Tibial artery (tissue), 4 donors: ENCODE results near the gene PPM1J.

Source experiments
- DNase-seq, 2 donors: peaks; one replicate each; pipeline ENCODE4 v3.0.0-alpha.2; 2019
- H3K27ac ChIP-seq, 2 donors: fragments of 200-600 bp; sonication (generic) in 1 of 2; 1 replicate in 1 of 2; 2 replicates in 1 of 2; pipeline ENCODE4 v1.5.1; 2018 to 2019; ENCODE audit warnings: mild to moderate bottlenecking in 1 of 2
- H3K27me3 ChIP-seq, 2 donors: fragments of 200-600 bp; sonication (generic) in 1 of 2; one replicate each; pipeline versions ENCODE4 v1.5.1 to v1.6.0; 2016 to 2019
- H3K36me3 ChIP-seq, 3 donors: fragments of 200-600 bp; sonication (generic) in 2 of 3; one replicate each; pipeline ENCODE4 v1.5.1; 2016 to 2019; ENCODE audit warnings: mild to moderate bottlenecking in 2 of 3
- H3K4me1 ChIP-seq, 4 donors: fragments of 200-600 bp; sonication (generic) in 2 of 4; 1 replicate in 3 of 4; 2 replicates in 1 of 4; pipeline ENCODE4 v1.5.1; 2016 to 2019
- H3K4me3 ChIP-seq, 2 donors: fragments of 200-600 bp; sonication (generic) in 1 of 2; 1 replicate in 1 of 2; 2 replicates in 1 of 2; pipeline ENCODE4 v1.5.1; 2018 to 2019; ENCODE audit warnings: mild to moderate bottlenecking in 2 of 2
- H3K9me3 ChIP-seq, 3 donors: fragments of 200-600 bp; sonication (generic) in 1 of 3; one replicate each; pipeline ENCODE4 v1.5.1; 2016 to 2019
- intact Hi-C: fragments of 100-400 bp; cut with DNase I; formaldehyde crosslinking; loops from one replicate; pipeline ENCODE4 v1.15.0; 2023; ENCODE audit warnings: low total_unique reads
- TF ChIP-seq, protein P1 (sequence below), 2 experiments: fragments of 200-600 bp in 1 of 2; fragments of 450-650 bp in 1 of 2; IDR thresholded peaks; one replicate each; pipeline ENCODE4 v1.5.1; 2017 to 2019; ENCODE audit warnings: antibody characterized with exemption in 2 of 2, mild to moderate bottlenecking in 1 of 2, moderate library complexity in 1 of 2

PPM1J gene

DNA sequence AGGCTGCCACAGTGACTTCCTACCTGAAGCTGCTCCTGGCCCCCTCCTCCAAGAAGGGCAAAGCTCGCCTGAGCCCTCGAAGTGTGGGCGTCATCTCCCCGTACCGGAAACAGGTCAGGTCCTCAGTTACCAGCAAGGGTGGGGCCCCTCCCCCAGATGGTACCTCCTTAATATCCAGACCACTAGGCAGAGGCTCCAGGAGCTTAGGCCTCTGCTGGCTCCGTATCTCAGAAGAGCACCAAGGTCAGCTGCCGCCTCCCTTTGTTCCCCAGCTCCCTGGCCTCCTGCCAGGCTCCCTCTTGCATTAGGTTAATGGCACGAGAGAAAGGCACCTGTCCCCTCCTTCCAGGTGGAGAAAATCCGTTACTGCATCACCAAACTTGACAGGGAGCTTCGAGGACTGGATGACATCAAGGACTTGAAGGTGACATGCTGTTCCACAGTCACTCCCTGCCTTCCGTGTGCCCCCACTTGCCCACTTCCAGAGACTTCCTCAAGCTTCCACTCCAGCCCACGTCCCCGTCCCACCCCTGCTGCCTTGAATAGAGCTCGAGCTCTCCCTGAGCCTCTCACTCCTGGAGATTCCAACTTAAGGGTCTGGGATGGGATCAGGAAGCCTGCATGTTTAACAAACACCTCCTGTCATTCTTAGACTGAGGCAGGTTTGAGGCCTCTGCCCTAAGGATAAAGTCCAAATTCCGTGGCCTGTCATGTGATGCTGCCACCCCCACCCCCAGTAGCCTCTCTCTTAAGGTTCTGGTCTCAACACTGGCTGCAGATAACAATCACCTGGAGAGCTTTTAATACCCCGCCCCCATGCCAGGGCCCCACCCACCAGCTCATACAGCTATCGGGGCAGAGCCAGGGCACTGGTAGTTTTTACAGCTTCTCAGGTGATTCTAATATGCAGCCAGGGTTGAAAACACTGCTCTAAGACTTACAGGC lies 16.5 kb downstream of the PPM1J start:
- TF ChIP-seq, protein P1, sequence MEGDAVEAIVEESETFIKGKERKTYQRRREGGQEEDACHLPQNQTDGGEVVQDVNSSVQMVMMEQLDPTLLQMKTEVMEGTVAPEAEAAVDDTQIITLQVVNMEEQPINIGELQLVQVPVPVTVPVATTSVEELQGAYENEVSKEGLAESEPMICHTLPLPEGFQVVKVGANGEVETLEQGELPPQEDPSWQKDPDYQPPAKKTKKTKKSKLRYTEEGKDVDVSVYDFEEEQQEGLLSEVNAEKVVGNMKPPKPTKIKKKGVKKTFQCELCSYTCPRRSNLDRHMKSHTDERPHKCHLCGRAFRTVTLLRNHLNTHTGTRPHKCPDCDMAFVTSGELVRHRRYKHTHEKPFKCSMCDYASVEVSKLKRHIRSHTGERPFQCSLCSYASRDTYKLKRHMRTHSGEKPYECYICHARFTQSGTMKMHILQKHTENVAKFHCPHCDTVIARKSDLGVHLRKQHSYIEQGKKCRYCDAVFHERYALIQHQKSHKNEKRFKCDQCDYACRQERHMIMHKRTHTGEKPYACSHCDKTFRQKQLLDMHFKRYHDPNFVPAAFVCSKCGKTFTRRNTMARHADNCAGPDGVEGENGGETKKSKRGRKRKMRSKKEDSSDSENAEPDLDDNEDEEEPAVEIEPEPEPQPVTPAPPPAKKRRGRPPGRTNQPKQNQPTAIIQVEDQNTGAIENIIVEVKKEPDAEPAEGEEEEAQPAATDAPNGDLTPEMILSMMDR (IDR thresholded peaks at IDR 0.05), result no peak
- intact Hi-C loops, result no loop called here
- Histone ChIP-seq H3K4me1 (peaks cover 16 to 53% (median 37%) of the 10 kb centered on the region in 4 donors), H3K27ac (peak overlapping the region; percentile 88 to 99), H3K9me3 (no peaks in the 10 kb centered on the region), H3K27me3 (no peaks in the 10 kb centered on the region), H3K4me3 (no peak overlapping the region), H3K36me3 (peaks cover 10 to 90% (median 84%) of the 10 kb centered on the region in 3 donors)
- no peak for DNase-seq

DNA sequence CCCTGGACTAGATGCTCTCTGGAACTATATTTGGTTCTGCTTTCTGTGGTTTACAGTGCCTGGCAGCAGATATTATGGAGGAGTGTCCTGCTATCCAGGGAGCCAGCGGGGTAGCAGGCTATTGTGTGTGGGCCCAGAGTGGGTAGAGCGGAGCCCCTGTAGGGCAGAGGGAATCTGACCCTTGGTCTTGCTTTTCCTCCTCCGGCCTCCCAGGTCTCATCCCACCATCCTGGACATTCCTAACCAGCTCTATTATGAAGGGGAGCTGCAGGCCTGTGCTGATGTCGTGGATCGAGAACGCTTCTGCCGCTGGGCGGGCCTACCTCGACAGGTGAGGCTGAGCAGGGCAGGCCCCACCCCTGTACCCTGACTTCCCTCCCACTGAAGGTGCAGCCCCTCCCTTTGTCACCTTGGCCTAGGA lies 17.3 kb downstream of the PPM1J start:
- H3K4me1 ChIP-seq, result peaks cover 16 to 44% (median 30%) of the 10 kb centered on the region in 4 donors
- no peaks in the 10 kb centered on the region for H3K9me3 ChIP-seq
- no peak for DNase-seq
- H3K4me3 ChIP-seq, result no peak overlapping the region
- TF ChIP-seq, protein P1 (IDR thresholded peaks at IDR 0.05), result no peak
- no peak overlapping the region for H3K27ac ChIP-seq
- no peaks in the 10 kb centered on the region for H3K27me3 ChIP-seq
- H3K36me3 ChIP-seq, result peaks cover 6 to 90% (median 81%) of the 10 kb centered on the region in 3 donors
- intact Hi-C loops, result no loop called here

DNA sequence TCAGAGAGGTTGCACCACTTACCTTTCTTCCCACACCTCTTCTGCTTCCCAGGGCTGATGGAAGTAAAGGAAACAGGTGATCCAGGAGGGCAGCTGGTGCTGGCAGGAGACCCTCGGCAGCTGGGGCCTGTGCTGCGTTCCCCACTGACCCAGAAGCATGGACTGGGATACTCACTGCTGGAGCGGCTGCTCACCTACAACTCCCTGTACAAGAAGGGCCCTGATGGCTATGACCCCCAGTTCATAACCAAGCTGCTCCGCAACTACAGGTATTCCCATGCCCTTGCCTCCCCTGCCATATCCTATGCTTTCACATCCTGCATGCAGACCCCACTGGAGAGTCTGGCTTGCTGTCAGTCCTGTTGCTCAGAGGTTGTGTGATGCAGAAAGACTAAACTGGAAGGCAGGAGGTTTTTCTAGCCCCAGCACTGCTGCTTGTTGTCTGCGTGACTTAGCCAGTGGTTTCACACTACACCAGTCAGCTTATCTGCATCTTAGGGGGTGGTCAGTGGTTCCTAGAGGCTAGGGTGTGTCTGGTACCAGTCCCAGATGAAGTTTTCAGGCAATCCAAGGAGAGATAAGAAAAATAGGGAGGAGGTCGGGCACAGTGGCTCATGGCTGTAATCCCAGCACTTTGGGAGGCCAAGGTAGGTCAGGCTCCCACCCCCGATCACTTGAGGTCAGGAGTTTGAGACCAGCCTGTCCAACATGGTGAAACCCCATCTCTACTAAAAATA lies 18.4 kb downstream of the PPM1J start:
- H3K4me1 ChIP-seq, result peaks cover 16 to 34% (median 25%) of the 10 kb centered on the region in 4 donors
- no peaks in the 10 kb centered on the region for H3K27me3 ChIP-seq
- intact Hi-C loops, result no loop called here
- DNase-seq, result peak in 1 of 2 donors; percentile 4
- H3K36me3 ChIP-seq, result peaks cover 5 to 90% (median 82%) of the 10 kb centered on the region in 3 donors
- TF ChIP-seq, protein P1 (IDR thresholded peaks at IDR 0.05), result no peak
- H3K27ac ChIP-seq, result no peak overlapping the region
- H3K9me3 ChIP-seq, result no peaks in the 10 kb centered on the region
- no peak overlapping the region for H3K4me3 ChIP-seq

- Histone ChIP-seq H3K36me3 (peaks cover 14 to 97% (median 88%) of the 10 kb centered on the region in 3 donors), H3K27me3 (no peaks in the 10 kb centered on the region), H3K4me3 (no peak overlapping the region), H3K27ac (no peak overlapping the region), H3K4me1 (peaks cover 6 to 19% (median 10%) of the 10 kb centered on the region in 4 donors), H3K9me3 (no peaks in the 10 kb centered on the region)
- intact Hi-C loops, result no loop called here
- peak in 1 of 2 donors; percentile 16 for DNase-seq
- TF ChIP-seq, protein P1 (IDR thresholded peaks at IDR 0.05), result no peak
These were observed 19.9 kb downstream of the PPM1J start for GRCh38 chr1:112695276-112695675.

- DNase-seq, result peak in 1 of 2 donors; percentile 7
- peaks cover 0 to 11% (median 3%) of the 10 kb centered on the region in 4 donors for H3K4me1 ChIP-seq
- TF ChIP-seq, protein P1 (IDR thresholded peaks at IDR 0.05), result no peak
- H3K27ac ChIP-seq, result no peak overlapping the region
- no peaks in the 10 kb centered on the region for H3K27me3 ChIP-seq
- peaks cover 14 to 98% (median 88%) of the 10 kb centered on the region in 3 donors for H3K36me3 ChIP-seq
- H3K4me3 ChIP-seq, result no peak overlapping the region
- intact Hi-C loops, result no loop called here
- H3K9me3 ChIP-seq, result no peaks in the 10 kb centered on the region
These were observed 20.7 kb downstream of the PPM1J start for GRCh38 chr1:112694363-112694929.
